Neural progenitor cell (in vitro differentiated cells): Measurements from ENCODE around the gene ADRA1B. TPM values are rescaled to one million over a fixed set of nuclear protein-coding genes. Genes with fewer than 3 reads are reported as not detected.
"Not testable (repeated sequence)": the region's sequence is repeated elsewhere in the genome, so short reads cannot be mapped to it uniquely, and the experiment has no call there.

Source experiments
- DNase-seq: peaks from one replicate; pipeline ENCODE4 v3.0.0-alpha.2; 2016; ENCODE audit warnings: low spot score
- H2AFZ ChIP-seq: fragments of 200-600 bp; sonication (generic); replicated peaks from 2 replicates; pipeline ENCODE4 v1.6.1; 2016; ENCODE audit warnings: antibody characterized with exemption
- H3F3A ChIP-seq: fragments of 200-600 bp; sonication (generic); 2 replicates; pipeline ENCODE4 v1.6.1; 2016; ENCODE audit warnings: antibody characterized with exemption, low read depth
- H3K27ac ChIP-seq: fragments of 200-600 bp; sonication (generic); 2 replicates; pipeline ENCODE4 v1.5.1; 2016; ENCODE audit warnings: mild to moderate bottlenecking
- H3K27me3 ChIP-seq: fragments of 200-600 bp; sonication (generic); 2 replicates; pipeline ENCODE4 v1.6.1; 2016; ENCODE audit warnings: mild to moderate bottlenecking, moderate library complexity
- H3K36me3 ChIP-seq: fragments of 200-600 bp; sonication (generic); 2 replicates; pipeline ENCODE4 v1.5.1; 2016
- H3K4me1 ChIP-seq: fragments of 200-600 bp; sonication (generic); 2 replicates; pipeline ENCODE4 v1.6.1; 2016; ENCODE audit warnings: mixed run types
- H3K4me2 ChIP-seq: fragments of 200-600 bp; sonication (generic); 2 replicates; pipeline ENCODE4 v1.6.1; 2016
- H3K4me3 ChIP-seq: fragments of 200-600 bp; sonication (generic); 2 replicates; pipeline ENCODE4 v1.5.1; 2016
- H3K79me2 ChIP-seq: fragments of 200-600 bp; sonication (generic); 2 replicates; pipeline ENCODE4 v1.6.1; 2016; ENCODE audit warnings: low read depth
- H3K9ac ChIP-seq: fragments of 200-600 bp; sonication (generic); 2 replicates; pipeline ENCODE4 v1.6.1; 2016
- H3K9me3 ChIP-seq: fragments of 200-600 bp; sonication (generic); 2 replicates; pipeline ENCODE4 v1.5.1; 2016; ENCODE audit warnings: low read depth
- H4K20me1 ChIP-seq: fragments of 200-600 bp; sonication (generic); 2 replicates; pipeline ENCODE4 v1.6.1; 2016; ENCODE audit warnings: low read depth
- H3K27ac Mint-ChIP-seq: 3 replicates; pipeline ENCODE4 v1.8.0; 2021; ENCODE audit warnings: mixed read lengths
- H3K27me3 Mint-ChIP-seq: 2 replicates; pipeline ENCODE4 v1.8.0; 2022; ENCODE audit warnings: low read depth, mild to moderate bottlenecking, inconsistent platforms, moderate library complexity, mixed read lengths; ENCODE audit not compliant: insufficient read depth
- H3K36me3 Mint-ChIP-seq: 3 replicates; pipeline ENCODE4 v1.8.0; 2021; ENCODE audit warnings: mixed read lengths
- H3K4me1 Mint-ChIP-seq: 3 replicates; pipeline ENCODE4 v1.8.0; 2021; ENCODE audit warnings: mixed read lengths
- H3K4me3 Mint-ChIP-seq: 3 replicates; pipeline ENCODE4 v1.8.0; 2021; ENCODE audit warnings: mild to moderate bottlenecking, moderate library complexity, mixed read lengths
- H3K9me3 Mint-ChIP-seq: 3 replicates; pipeline ENCODE4 v1.8.0; 2020; ENCODE audit warnings: mixed read lengths
- CTCF ChIP-seq: fragments of 200-600 bp; sonication (generic); IDR thresholded peaks from 2 replicates; pipeline ENCODE4 v1.5.1; 2017; ENCODE audit warnings: antibody characterized with exemption, mild to moderate bottlenecking
- EZH2 ChIP-seq: fragments of 200-600 bp; sonication (generic); IDR thresholded peaks from 2 replicates; pipeline ENCODE4 v1.6.1; 2017; ENCODE audit warnings: antibody characterized with exemption, mild to moderate bottlenecking, moderate library complexity
- EZH2phosphoT487 ChIP-seq: fragments of 200-600 bp; sonication (generic); IDR thresholded peaks from 2 replicates; pipeline ENCODE4 v1.6.1; 2017; ENCODE audit warnings: antibody characterized with exemption
- total RNA-seq: library from RNA; depleted of rRNA; stranded (reverse); fragments of >200 nt; gene quantifications from 2 replicates; pipeline ENCODE4 v1.2.3, GENCODE V29; 2015; ENCODE audit warnings: low replicate concordance

The ADRA1B gene
- total RNA-seq, 1 donor from 2014 or later, result not detected

- Histone ChIP-seq H3K9ac (no peak overlapping the region), H3K4me1 (no peaks in the 10 kb centered on the region), H3K4me2 (no peak overlapping the region), H3K27ac (no peak overlapping the region), H4K20me1 (no peaks in the 10 kb centered on the region), H3K36me3 (no peaks in the 10 kb centered on the region), H3K4me3 (no peak overlapping the region), H3K27me3 (peaks cover 12% of the 10 kb centered on the region), H3F3A (no peaks in the 10 kb centered on the region), H3K9me3 (no peaks in the 10 kb centered on the region), H3K79me2 (no peaks in the 10 kb centered on the region), H2AFZ (no peak overlapping the region)
- Mint-ChIP-seq H3K27ac (no peak overlapping the region), H3K4me3 (no peak overlapping the region), H3K9me3 (no peaks in the 10 kb centered on the region), H3K27me3 (no peaks in the 10 kb centered on the region), H3K36me3 (no peaks in the 10 kb centered on the region), H3K4me1 (no peaks in the 10 kb centered on the region)
- no peak for TF ChIP-seq EZH2phosphoT487
- no peak for DNase-seq
Observed at GRCh38 chr5:160001457-160001856, 85.2 kb downstream of the ADRA1B start.

- Histone ChIP-seq H4K20me1 (peaks cover 4% of the 10 kb centered on the region), H3K4me2 (no peak overlapping the region), H3K9ac (no peak overlapping the region), H3K9me3 (no peaks in the 10 kb centered on the region), H3K27me3 (no peaks in the 10 kb centered on the region), H2AFZ (no peak overlapping the region), H3K79me2 (peaks cover 36% of the 10 kb centered on the region), H3K36me3 (no peaks in the 10 kb centered on the region), H3K27ac (no peak overlapping the region), H3K4me3 (no peak overlapping the region), H3K4me1 (peaks cover 11% of the 10 kb centered on the region), H3F3A (no peaks in the 10 kb centered on the region)
- H3K27me3 Mint-ChIP-seq, result no peaks in the 10 kb centered on the region
- no peak overlapping the region for H3K4me3 Mint-ChIP-seq
- TF ChIP-seq CTCF, result no peak
- no peak for TF ChIP-seq EZH2phosphoT487
- no peak for TF ChIP-seq EZH2
- H3K4me1 Mint-ChIP-seq, result peaks cover 18% of the 10 kb centered on the region
- H3K27ac Mint-ChIP-seq, result no peak overlapping the region
- no peaks in the 10 kb centered on the region for H3K9me3 Mint-ChIP-seq
- DNase-seq, result no peak
- H3K36me3 Mint-ChIP-seq, result no peaks in the 10 kb centered on the region
Observed at GRCh38 chr5:160007514-160007913, 91.2 kb downstream of the ADRA1B start.

GRCh38 chr5:160008529-160008876 lies 92.2 kb downstream of the ADRA1B start:
- H3K36me3 ChIP-seq, result not testable (repeated sequence)

DNA sequence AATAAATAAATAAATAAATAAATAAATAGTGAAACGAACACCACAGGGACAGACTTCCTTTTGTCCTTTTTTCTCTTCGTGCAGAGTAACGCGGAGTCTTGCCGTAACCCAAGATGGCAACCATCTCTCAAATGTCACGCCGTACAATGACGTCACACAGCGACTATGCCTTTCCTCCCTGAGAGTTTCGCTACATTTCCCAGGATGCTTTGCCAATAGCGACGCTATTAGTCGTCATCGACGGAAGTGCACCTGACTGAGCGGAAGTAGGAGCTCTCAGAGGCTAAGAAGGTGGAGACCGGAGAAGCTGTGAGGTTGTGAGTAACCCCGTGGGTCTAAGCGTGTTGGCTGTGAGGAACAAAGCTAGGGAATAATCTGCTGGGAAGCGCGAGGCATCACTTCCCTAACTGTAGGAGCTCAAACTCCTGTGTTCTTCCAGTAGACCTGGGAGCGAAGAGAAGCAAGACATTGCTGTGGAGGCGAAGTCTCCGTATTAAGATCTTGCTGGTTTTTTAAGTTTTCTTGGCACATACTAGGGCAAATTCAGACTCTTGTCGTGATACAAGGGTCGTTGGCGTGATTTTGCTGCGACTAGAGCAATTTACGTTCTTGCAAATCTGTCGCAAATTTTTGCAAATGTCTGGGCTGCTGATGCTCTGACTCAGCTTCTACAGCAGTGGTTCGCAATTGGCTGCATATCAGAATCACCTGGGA lies 92.8 kb downstream of the ADRA1B start, which contains the start of gene TTC1:
TTC1 (plus strand) TSS at position 263 of the 714 bp plus-strand sequence. CDS start 1,390 bp downstream, outside the sequence.
- no peaks in the 10 kb centered on the region for H3K9me3 ChIP-seq
- H3K36me3 Mint-ChIP-seq, result no peaks in the 10 kb centered on the region

More at GRCh38 chr5:160008529-160008876, 92.2 kb downstream of the ADRA1B start:
- H4K20me1 ChIP-seq, H3K27ac Mint-ChIP-seq, H3K9me3 Mint-ChIP-seq, H3K27me3 Mint-ChIP-seq, H3K9me3 ChIP-seq, DNase-seq, H3K36me3 Mint-ChIP-seq, H3F3A ChIP-seq, H3K27ac ChIP-seq, H3K9ac ChIP-seq, H3K27me3 ChIP-seq: not testable (repeated sequence)
- Histone ChIP-seq H3K4me3 (peak overlapping the region; percentile 77), H3K4me2 (peak overlapping the region; percentile 43), H2AFZ (peak overlapping the region; percentile 86), H3K4me1 (peaks cover 11% of the 10 kb centered on the region), H3K79me2 (peaks cover 39% of the 10 kb centered on the region)
- H3K4me3 Mint-ChIP-seq, result peak overlapping the region; percentile 30
- H3K4me1 Mint-ChIP-seq, result peaks cover 18% of the 10 kb centered on the region

More for the DNA sequence above, 92.8 kb downstream of the ADRA1B start, which contains the start of gene TTC1:
- Histone ChIP-seq H3K36me3 (no peaks in the 10 kb centered on the region), H3K4me2 (peak within 1 kb of the TSS; percentile 81), H3K4me3 (peak within 1 kb of the TSS; percentile 77), H2AFZ (peak within 1 kb of the TSS; percentile 86), H3F3A (no peaks in the 10 kb centered on the region), H3K9ac (peak within 1 kb of the TSS; percentile 89), H3K4me1 (peaks cover 11% of the 10 kb centered on the region), H3K27me3 (no peaks in the 10 kb centered on the region), H3K79me2 (peaks cover 43% of the 10 kb centered on the region), H3K27ac (no peak within 1 kb of the TSS), H4K20me1 (peaks cover 4% of the 10 kb centered on the region)
- Mint-ChIP-seq H3K4me1 (peaks cover 18% of the 10 kb centered on the region), H3K27me3 (no peaks in the 10 kb centered on the region), H3K4me3 (peak within 1 kb of the TSS; percentile 98), H3K9me3 (no peaks in the 10 kb centered on the region), H3K27ac (peak within 1 kb of the TSS; percentile 96)
- DNase-seq, result peak; percentile 99
- no peak for TF ChIP-seq EZH2
